GM21619 (cell line): ENCODE results near the gene MCM5.
"Not testable (repeated sequence)": the region's sequence is repeated elsewhere in the genome, so short reads cannot be mapped to it uniquely, and the experiment has no call there.

Experiments used
- ATAC-seq: cut with Tn5 transposase; IDR thresholded peaks from one replicate; pipeline ENCODE4 v1.9.1; 2021; ENCODE audit not compliant: unreplicated experiment

The MCM5 gene

DNA sequence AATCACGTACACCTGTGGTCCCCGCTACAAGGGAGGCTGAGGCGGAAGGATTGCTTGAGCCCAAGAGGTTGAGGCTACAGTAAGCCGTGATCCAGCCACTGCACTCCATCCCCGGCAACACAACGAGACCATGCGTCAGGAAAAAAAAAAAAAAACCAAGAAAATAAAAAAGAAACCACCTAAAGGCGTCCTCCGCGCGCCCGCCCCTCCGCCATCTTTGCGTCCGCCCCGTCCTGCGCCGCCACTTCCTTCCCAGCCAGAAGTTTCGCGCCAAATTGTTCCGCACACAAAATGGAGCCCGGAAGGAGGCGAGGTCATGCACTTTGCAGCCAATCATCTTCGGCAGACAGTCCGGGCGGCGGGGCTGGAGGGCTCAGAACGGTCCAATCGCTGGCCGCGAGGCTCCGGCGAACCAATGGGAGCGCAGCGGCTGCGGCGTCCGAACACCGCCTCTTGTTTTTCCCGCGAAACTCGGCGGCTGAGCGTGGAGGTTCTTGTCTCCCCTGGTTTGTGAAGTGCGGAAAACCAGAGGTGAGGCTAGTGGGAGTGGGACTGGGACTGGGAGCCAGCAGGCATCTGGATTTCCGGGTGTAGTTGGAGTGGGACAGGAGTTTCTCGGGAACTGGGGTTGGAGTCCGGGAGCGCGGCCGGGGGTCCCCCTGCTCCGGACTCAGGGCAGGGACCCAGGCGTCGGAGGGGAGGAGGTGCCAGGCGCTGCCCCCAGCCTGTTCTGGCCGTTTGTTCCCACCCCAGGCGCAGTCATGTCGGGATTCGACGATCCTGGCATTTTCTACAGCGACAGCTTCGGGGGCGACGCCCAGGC, at the start of gene MCM5:
MCM5 (plus strand) TSS at position 463 of the 823 bp plus-strand sequence; CDS start at position 762, 299 bp downstream.
- ATAC-seq: peak; percentile 93

DNA sequence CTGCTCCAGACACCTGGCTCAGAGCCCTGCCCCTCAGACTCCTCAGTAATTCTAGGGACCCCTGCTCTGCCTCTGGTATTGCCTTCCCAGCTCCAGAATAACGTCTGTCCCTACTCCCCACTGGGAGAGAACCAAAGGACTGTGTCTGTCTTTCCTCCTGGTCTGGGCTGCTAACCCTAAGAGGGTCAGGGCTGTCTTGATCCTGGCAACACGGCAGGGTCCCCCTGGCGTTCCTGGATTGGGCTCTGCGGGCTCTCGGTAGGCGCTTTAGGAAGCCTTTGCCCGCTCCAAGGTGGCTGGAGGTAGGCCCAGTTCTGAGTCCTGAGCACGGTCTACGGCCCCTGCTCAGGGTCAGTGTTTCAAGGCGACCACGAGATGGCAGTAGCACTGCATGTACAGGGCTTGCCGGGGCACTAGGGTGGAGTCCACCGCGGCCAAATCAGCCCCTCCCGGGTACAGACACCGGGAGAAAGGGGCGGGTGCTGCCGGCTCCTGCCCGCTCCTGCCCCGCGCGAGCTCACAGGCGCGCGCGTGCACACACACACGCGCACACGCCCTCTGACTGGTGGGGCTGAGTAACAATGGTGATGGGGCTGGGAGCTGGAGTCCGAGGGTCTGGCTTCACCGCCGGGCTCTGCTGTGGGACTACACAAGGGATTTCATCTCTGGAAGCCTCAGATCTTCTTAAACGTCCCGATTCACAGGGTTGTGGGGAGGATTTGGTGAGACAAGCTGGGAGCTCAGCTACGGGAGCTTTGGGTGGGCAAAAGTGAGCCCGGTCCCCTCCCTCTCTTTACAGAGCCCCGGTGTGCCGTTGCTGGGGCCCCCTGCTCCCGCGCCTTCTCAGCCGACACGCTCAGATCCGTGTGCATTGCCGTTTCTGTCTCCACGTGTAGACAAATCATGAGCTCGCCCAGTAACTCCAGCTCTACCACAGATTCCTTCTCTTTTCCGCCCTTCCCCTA, 49.1 kb upstream of the MCM5 start:
- peak; percentile 76 for ATAC-seq

DNA sequence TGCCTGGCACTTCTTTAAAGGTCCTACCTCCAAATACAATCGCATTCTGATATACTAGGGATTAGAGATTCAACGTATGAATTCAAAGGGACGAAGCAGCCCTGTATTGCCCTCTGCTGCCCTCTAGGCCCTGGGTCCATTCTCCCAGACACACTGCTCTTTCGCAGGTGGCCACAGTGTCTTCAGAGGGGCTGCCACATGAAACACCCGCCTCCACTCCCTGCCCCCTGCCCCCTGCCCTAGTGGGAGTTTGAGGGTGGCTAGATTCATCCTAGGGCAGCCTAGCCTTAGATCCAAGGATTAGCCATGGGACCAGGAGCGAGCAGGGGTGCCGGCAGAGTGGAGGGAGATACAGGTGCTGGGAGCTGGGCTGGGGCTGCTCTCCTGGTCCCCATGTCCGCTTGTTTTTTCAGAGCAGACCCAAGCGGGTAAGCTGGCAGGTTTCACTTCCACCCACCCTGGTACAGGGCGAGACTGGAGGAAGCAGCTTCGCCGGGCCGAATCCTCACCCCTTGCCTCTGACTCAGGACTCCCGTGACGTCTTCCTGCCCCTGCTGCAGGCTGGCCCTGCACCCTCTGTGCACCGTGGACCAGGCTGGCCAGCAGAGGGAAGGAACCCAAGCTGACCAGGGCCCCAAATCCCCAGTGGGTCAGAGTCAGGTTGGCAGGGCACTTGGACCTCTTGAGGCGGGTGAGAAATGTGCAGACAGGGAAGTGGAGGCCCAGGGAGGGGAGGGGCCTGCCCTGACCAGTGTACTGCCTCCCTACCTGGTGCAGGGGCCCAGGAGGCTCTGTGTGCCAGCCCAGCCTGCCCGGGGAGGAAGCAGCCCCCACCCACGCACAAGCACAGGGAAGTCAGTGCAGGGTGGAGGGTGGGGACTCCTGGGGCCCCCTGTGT, 47.5 kb upstream of the MCM5 start:
- peak; percentile 31 for ATAC-seq

DNA sequence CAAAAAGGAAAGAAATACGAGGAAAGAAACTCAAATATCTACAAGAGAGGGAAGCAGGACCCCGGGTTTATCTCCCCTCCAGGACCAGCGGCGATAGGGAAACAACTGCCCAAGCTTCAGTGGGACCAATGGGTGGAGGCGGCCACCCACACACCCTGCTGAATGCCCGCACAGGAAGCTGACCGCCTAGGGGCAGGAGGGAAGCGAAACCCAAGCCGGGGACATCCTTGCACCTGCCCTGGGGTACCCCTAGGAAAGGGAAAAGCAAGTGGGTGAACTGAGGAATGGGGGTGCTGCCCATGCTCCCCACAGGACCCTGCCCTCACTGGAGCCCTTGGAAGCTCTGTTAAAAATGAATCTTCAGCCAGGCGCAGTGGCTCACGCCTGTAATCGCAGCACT, 46.6 kb upstream of the MCM5 start:
- no peak for ATAC-seq

DNA sequence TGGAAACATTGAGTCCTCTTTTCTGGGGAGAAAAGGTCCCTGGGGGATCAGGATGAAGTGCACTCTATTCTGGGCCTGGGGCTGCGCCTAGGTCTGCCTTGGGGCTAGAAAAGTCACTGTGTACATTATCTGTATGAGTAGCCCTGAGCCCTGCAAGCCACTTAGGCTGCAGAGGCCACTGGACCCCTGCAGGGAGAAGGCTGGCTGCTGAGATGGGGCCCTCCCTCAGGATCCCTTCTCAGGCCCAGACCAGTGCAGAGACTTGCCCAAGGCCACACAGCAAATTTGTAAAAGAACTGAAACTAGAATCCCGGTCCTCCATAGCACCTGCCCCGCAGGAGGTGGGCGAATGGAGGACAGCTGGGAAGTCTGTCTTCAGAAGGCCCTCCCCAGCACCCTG, 45.9 kb upstream of the MCM5 start:
- no peak for ATAC-seq

DNA sequence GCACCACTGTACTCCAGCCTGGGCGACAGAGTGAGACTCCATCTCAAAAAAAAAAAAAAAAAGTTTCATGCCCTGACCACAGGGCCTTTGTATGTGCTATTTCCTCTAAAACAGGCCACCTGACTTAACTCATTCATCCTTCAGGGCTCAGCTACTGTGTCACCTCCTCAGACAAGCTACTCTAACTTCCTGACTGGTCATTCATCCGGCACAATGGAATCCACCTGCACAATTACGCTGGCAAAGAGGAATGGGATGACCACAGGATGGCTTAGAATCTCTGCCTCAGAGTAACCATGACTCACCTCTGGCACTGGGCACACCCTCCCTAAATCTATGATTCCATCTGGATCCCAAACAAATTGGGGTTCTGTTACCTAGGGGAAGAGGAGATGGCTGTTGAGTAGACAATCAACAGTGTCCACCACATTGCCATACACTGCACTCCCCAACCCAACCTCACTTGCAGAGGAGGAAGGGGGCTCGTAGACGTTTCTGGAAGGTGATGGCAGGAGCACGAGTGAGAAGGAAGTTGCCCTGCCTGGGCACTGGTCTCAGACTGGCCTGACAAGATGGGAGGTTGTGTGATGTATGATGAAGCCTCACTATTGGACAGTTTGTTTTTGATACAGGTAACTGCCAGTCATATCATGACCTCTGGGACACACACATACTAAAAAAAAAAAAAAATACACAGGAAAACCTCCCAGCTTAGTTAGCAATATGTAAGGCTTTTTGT, 41.9 kb upstream of the MCM5 start:
- no peak for ATAC-seq

DNA sequence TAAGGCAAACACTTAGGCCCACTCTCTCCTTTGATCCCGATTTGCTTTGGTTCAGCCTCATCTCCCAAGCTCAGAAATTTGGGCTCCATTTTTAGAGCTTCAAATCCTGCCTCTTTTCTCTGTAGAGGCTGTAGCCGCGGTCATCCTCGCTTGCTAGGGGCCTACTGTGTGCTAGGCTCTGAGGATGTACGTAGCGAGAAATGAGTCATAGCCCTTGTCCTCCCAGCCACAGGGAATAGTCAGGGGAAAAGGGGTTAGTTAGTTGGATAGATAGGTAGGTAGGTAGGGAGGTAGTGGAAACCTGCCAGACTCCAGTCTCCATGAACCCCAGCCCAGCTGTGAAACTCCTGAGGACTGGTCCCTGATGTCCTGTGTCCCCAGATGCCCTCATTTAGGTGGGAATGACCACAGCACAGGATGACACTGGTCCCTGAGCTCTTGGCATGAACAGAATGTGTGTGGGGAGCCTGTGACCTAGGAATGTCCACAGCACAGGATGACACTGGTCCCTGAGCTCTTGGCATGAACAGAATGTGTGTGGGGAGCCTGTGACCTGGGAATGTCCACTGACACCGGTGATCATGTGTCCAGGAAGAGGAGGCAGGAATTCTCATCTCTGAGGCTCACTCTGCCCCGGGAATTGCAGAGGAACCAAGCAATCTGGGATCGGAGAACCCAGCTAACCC, 40.4 kb upstream of the MCM5 start:
- ATAC-seq: no peak

DNA sequence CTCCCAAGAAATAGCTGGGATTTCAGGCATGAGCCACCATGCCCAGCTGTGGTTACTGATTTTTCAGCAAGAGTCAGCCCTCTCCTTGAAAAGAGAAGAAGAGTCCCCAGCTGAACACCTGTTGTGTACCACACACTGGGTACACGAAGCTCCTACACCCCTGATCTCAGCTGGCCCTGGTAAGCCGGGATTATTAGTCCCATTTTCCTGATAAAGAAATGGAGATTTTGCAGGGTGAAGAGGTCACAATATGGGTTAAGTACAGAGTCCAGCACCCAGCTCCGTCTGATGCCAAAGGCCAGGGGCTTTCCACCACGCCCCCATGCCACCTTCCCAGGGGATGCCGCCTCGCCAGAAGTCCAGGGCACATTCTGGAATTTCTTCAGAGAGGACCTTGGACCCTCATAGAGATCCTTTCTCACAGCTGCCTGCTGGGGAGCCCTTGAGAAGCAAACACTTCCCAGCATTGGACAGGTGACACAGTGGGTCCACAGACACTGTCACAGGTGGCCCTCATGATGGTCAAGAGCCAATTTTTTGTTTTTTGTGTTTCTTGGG, 38.9 kb upstream of the MCM5 start:
- ATAC-seq: no peak

DNA sequence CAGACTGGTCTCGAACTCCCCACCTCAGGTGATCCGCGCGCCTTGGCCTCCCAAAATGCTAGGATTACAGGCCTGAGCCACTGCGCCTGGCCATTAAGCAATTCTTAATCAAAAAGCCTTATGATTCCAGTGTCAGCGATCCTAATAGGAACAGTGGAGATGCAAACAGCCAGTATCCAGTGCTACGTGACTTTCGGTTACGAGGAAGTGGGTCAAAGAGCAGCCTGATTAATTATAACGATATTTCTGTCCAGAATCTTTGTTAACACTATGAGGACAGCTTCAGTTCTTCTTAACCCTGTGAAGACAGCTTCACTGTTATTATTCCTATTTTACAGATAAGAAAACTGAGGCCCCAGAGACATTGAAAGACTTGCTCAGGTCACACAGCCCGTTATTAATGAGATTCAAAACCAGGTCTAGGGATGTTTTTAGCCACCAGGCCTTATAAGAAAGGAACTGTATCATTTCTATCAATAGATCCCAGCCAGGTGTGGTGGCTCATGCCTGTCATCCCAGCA, 36.3 kb upstream of the MCM5 start:
- ATAC-seq: no peak

DNA sequence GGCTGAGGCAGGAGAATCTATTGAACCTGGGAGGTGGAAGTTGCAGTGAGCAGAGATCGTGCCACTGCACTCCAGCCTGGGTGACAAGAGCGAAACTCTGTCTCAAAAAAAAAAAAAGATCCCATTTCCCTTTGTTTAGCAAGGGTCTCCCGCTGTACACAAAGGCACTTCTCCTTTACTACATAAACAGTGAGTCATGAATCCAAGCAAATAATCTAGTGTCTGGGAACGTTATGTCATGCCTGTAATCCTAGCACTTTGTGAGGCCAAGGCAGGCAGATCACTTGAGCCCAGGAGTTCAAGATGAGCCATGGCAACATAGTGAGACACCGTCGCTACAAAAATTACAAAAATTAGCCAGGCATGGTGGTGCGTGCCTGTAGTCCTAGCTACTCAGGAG, 35.7 kb upstream of the MCM5 start:
- not testable (repeated sequence) for ATAC-seq

DNA sequence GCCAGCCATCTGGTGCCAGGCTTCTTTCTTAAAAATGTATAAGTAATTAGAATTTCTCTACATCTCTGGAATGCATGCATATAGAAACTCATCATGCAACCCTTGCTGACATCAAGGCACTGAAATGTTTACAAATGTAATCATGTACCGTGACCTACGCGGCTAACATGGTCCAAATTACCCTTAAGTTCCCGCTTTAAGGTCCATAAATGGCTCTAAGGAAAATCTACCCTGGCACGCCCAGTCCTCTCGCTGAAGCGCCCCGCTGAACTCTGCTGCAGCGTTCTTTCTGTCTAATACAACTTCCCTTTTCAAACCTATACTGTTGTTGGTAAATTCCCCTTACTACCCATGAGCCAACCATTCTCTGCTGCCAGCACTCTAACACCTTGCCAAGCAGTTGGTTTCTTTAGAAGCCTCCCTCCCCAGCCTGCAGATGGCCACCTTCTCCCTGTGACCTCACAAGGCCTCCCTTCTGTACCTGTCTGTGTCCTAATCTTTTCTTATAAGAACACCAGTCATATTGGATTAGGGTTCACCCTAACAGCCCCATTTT, 32.5 kb upstream of the MCM5 start:
- no peak for ATAC-seq

DNA sequence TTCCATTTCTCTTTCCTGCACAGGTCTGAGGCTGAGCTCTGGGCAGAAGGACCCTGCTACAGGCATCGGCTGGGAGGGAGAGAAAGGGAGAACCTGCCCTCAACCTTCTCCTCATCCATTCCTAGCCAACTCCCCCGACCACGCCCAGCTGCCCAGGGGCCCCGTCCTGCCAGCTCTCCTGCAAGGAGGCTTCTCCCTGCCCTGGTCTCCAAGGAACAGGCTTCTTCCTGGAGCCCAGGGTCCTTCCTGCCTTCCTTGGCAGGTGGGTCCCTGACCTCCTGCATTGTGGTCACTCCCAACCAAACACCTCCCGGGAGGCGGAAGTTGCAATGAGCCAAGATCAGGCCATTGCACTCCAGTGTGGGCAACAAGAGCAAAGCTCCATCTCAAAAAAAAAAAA, 31.6 kb upstream of the MCM5 start:
- no peak for ATAC-seq

DNA sequence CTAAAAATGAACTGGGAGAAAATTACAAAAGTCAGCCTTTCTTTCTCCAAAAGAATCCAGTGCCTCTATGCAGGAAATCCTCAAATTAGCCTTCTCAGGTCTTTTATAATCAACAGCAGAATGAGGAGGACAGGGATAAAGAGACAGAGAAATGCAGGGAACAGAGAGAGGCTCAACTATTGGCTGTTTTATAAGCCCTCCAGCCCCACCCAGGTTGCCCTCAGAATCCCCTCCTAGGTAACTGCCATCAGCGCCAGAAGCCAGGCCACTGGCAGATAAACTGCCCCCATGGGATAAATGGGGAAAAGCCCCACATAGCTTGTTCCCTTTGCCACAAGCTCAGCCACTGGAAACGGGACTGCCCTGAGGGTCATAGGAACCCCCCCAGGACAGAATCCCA, 29.9 kb upstream of the MCM5 start:
- no peak for ATAC-seq

DNA sequence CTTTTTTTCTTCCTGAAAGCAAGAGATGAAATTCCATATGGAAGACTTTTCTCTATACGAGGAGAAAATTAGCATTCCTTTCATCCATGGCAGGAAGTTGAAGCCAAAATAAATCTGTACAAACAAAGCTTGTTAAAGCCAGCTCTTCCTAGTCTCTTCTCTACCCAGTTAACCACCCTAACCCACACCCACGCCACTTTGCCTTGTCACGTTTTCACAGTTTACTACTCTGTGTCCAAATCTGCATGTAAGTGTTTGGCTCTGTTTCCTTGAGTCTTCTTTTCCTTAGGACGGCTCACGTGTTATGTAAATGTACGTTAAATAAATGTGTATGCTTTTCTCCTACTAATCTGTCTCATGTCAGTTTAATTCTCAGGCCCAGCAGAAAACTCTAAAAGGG, 26.2 kb upstream of the MCM5 start:
- no peak for ATAC-seq

DNA sequence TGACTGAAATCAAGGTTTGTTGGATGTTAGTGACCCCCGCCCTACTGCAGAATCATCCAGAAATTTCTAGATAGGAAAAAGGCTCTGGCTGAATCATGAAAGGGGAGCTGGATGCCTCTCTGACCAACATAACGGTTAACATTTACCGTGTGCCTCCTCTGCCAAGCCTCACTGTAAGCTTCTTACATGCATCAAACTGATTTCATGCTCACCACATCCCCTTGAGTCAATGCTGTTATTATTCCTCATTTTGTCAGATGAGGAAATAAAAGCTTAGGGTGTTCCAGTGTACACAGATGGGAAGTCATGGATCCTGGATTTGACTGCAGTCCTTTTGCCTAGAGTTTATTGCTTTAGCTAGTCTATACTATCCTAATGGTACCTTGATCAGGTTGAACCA, 24.9 kb upstream of the MCM5 start:
- ATAC-seq: no peak

DNA sequence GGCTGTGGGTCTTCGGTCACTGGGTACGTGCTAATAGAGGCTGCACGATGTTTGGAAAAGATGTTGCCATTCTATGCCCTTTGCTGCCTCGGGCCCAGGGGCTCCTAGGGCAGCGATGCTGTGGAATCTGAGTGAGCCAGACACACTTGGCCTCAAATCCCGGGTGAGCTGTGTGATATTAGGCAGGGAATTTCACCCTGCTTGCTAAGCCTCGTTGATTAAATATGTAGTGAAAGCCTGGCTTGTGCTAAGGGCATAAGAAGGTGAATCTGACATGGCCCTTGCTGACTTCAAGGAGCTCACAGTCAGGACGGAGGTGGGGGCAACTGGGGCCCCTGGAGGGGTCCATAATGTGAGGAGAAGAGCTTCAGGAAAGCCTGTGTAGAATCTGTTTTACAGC, 24.4 kb upstream of the MCM5 start:
- no peak for ATAC-seq

DNA sequence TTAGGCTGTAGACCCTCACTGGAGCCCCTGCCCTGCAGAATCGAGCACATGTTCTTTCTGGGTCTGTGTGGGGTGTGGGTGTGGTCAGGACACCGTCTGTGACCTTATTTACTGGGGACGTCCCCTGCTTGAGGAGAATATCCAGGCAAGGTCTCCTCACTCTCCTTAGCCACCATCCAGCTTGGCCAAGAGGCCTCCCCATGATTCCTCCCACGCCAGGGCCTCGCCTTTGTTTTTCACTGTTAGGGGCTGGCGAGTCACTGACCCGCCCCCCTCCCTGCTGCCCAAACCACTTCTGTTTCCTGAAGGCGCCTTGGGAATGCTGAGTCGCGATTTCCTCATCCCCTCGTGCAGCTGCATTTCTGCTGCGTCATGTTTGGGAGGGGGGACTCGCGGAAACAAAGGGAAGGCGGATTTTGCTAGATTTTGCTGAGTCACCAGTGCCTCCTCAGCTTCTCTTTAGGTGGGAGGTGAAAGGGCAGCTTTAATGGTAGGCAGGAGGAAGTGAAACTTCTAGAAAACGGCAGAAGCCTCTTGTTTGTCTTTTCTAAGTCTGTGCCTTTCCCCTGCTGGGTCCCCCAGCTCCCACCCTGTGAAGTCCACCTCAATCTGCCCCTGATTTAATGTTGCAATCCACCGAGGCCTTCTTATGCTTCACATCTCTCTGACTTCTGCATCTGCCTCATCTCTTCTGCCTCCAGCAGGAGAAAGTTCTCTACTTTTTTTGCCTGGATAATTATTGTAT, 23.0 kb upstream of the MCM5 start:
- peak; percentile 50 for ATAC-seq

DNA sequence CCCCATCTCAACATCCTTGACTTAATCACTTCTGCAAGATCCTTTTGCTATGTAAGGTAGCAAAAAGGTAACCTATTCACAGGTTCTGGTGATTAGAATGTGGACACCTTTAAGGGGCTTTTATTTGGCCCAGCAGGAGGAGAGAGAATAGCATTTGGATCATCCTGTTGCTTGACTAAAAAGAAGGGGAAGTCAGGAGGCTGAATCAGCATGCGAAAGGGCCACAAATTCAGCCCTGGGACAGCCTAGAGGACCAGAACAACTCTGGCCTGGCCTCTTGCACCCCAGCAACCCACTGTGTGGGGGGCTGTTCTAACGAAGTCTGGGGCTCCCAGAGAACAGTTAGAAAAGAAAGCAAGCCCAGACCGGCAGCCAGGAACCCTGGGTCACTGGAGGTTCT, 22.2 kb upstream of the MCM5 start:
- no peak for ATAC-seq
